Panc1 (cell line): ENCODE data around the gene KCNT1. TPM values are rescaled to one million over a fixed set of nuclear protein-coding genes. Genes with fewer than 3 reads are reported as not detected.
A peak's percentile ranks its signal among the peaks of the same experiment; 100 is the strongest.

Experiments used
- ATAC-seq: fragments of 200-7000 bp; cut with Tn5 transposase; 2 replicates; pipeline ENCODE4 v1.9.1; 2020; ENCODE audit warnings: mild to moderate bottlenecking, moderate library complexity
- BruUV-seq: library from RNA; stranded (reverse); fragments of 400-500 nt; replicated peaks from 2 replicates; lab custom pipeline; 2021; lab: Mats Ljungman, UMichigan
- CTCF ChIA-PET: fragments of 300-600 bp; sonication (Branson Sonifier 250); formaldehyde crosslinking; loops from one replicate; lab custom pipeline; 2022; ENCODE audit warnings: antibody characterized with exemption; lab: Charles Lee
- POLR2A ChIA-PET: fragments of 300-600 bp; sonication (Branson Sonifier 250); formaldehyde crosslinking; loops from one replicate; lab custom pipeline; 2022; ENCODE audit warnings: antibody characterized with exemption; lab: Charles Lee
- DNase-seq: peaks from one replicate; pipeline ENCODE4 v3.0.0-alpha.2; 2010; ENCODE audit warnings: low read depth, low spot score
- H3K27ac ChIP-seq: 2 replicates; pipeline ENCODE4 v1.5.1; 2011; ENCODE audit warnings: mild to moderate bottlenecking, low read length, inconsistent platforms
- H3K27me3 ChIP-seq: fragments of 200-500 bp; sonication (Bioruptor generic); 2 replicates; pipeline ENCODE4 v1.6.0; 2014; ENCODE audit warnings: low read length, inconsistent platforms; ENCODE audit not compliant: control insufficient read depth, insufficient read depth
- H3K36me3 ChIP-seq: fragments of 200-500 bp; sonication (Bioruptor generic); 2 replicates; pipeline ENCODE4 v1.5.1; 2014; ENCODE audit warnings: inconsistent platforms, mild to moderate bottlenecking, low read length, moderate library complexity; ENCODE audit not compliant: control insufficient read depth, insufficient read depth
- H3K4me1 ChIP-seq: 2 replicates; pipeline ENCODE4 v1.5.1; 2011; ENCODE audit warnings: inconsistent platforms, mild to moderate bottlenecking, low read length, moderate library complexity; ENCODE audit not compliant: control insufficient read depth, insufficient read depth
- H3K4me3 ChIP-seq, 2 experiments: 2 replicates each; pipeline ENCODE4 v1.5.1; 2011 to 2012; ENCODE audit warnings: low read depth in 2 of 2, low read length in 2 of 2, mild to moderate bottlenecking in 2 of 2, inconsistent platforms in 1 of 2, moderate library complexity in 1 of 2
- H3K9me3 ChIP-seq: fragments of 200-500 bp; sonication (Bioruptor generic); 2 replicates; pipeline ENCODE4 v1.5.1; 2014; ENCODE audit warnings: low read depth, mild to moderate bottlenecking, inconsistent platforms, low read length, moderate library complexity; ENCODE audit not compliant: control insufficient read depth, insufficient read depth
- CTCF ChIP-seq: fragments of 450-650 bp; IDR thresholded peaks from 2 replicates; pipeline ENCODE4 v1.5.1; 2017; ENCODE audit warnings: mild to moderate bottlenecking
- POLR2AphosphoS5 ChIP-seq: IDR thresholded peaks from 2 replicates; pipeline ENCODE4 v1.6.1; 2012; ENCODE audit warnings: mild to moderate bottlenecking, low read depth, low read length, moderate library complexity
- SIN3A ChIP-seq: IDR thresholded peaks from 2 replicates; pipeline ENCODE4 v1.6.1; 2012; ENCODE audit warnings: low read depth, mild to moderate bottlenecking, low read length, moderate library complexity, borderline replicate concordance; ENCODE audit not compliant: insufficient read depth
- in situ Hi-C: cut with HindIII; loops from 2 replicates; pipeline ENCODE4 v1.10.0; 2016; ENCODE audit warnings: low sequenced_read_pairs, low pct_unique_long_range_greater_than_20kb
- intact Hi-C: fragments of 100-400 bp; cut with micrococcal nuclease; formaldehyde crosslinking; loops from one replicate; pipeline ENCODE4 v1.10.0; 2022; ENCODE audit not compliant: unreplicated experiment
- total RNA-seq: library from RNA; stranded (reverse); gene quantifications from one replicate; pipeline ENCODE4 v1.2.1, GENCODE V29; 2021; ENCODE audit not compliant: unreplicated experiment
- TF ChIP-seq, protein P1 (sequence below), 2 experiments: IDR thresholded peaks; 2 replicates each; pipeline ENCODE4 v1.6.1; 2011 to 2012; ENCODE audit warnings: low read depth in 2 of 2, control low read depth in 1 of 2, low read length in 1 of 2, mild to moderate bottlenecking in 1 of 2, moderate library complexity in 1 of 2; ENCODE audit not compliant: insufficient read depth in 1 of 2

Gene KCNT1
- total RNA-seq, 1 experiment from 2014 or later, result not detected

DNA sequence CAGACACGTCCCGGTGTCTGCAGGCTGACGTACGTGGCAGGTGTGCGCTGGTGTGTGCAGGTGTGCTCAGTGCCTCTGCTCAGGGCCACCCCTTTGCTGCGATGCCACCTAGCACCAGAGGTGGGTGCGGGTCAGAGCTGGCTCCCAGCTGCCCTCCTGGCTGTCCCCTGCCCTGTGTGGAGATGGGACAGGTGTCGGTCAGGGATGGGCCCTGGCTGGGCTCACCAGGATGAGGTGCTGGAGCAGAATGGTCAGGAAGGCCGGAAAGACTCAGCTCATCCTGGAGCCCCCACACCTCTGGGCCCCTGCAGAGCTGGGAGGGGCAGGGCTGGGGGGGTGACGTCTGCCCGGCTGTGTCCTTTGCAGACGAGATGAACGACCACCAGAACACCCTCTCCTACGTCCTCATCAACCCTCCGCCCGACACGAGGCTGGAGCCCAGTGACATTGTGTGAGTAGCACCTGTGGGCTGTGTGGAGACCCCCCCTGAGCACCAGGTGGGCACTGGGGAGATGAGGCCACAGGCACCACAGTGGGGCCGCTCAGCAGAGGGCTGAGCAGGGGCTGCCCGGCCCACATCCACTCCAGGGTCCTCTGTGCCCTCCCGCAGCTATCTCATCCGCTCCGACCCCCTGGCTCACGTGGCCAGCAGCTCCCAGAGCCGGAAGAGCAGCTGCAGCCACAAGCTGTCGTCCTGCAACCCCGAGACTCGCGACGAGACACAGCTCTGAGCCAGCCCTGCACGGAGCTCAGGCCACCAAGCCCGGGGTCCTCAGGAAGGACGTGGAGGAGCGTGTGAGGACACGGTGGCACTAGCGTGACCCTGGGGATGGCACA lies 89.7 kb downstream of the KCNT1 start:
- Histone ChIP-seq H3K27me3 (no peaks in the 10 kb centered on the region), H3K4me3 (no peak overlapping the region), H3K27ac (no peak overlapping the region), H3K4me1 (no peaks in the 10 kb centered on the region), H3K36me3 (no peaks in the 10 kb centered on the region), H3K9me3 (no peaks in the 10 kb centered on the region)
- intact Hi-C loops, result no loop called here
- in situ Hi-C loops, result no loop called here
- POLR2A ChIA-PET, result no interaction called here
- TF ChIP-seq CTCF (no peak), POLR2AphosphoS5 (no peak)
- TF ChIP-seq, protein P1, sequence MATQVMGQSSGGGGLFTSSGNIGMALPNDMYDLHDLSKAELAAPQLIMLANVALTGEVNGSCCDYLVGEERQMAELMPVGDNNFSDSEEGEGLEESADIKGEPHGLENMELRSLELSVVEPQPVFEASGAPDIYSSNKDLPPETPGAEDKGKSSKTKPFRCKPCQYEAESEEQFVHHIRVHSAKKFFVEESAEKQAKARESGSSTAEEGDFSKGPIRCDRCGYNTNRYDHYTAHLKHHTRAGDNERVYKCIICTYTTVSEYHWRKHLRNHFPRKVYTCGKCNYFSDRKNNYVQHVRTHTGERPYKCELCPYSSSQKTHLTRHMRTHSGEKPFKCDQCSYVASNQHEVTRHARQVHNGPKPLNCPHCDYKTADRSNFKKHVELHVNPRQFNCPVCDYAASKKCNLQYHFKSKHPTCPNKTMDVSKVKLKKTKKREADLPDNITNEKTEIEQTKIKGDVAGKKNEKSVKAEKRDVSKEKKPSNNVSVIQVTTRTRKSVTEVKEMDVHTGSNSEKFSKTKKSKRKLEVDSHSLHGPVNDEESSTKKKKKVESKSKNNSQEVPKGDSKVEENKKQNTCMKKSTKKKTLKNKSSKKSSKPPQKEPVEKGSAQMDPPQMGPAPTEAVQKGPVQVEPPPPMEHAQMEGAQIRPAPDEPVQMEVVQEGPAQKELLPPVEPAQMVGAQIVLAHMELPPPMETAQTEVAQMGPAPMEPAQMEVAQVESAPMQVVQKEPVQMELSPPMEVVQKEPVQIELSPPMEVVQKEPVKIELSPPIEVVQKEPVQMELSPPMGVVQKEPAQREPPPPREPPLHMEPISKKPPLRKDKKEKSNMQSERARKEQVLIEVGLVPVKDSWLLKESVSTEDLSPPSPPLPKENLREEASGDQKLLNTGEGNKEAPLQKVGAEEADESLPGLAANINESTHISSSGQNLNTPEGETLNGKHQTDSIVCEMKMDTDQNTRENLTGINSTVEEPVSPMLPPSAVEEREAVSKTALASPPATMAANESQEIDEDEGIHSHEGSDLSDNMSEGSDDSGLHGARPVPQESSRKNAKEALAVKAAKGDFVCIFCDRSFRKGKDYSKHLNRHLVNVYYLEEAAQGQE (IDR thresholded peaks at IDR 0.05; ENCODE audit: insufficient read depth in 1 of 2, low read depth in 2 of 2, low read length in 1 of 2), result no peak
- no TSS peak for BruUV-seq
- no peak for ATAC-seq
- no peak for DNase-seq
- CTCF ChIA-PET, result no interaction called here

- H3K36me3 ChIP-seq, result no peaks in the 10 kb centered on the region
- TF ChIP-seq SIN3A (no peak), CTCF (peak; percentile 48)
- H3K4me3 ChIP-seq, result no peak overlapping the region
- intact Hi-C loops, result no loop called here
- CTCF ChIA-PET, result no interaction called here
- no TSS peak for BruUV-seq
- no peaks in the 10 kb centered on the region for H3K9me3 ChIP-seq
- POLR2A ChIA-PET, result no interaction called here
- ATAC-seq, result peak; percentile 18; the same call in 1 of the 2 replicates
- no peak for DNase-seq
- no peaks in the 10 kb centered on the region for H3K4me1 ChIP-seq
- H3K27ac ChIP-seq, result no peak overlapping the region
- no peaks in the 10 kb centered on the region for H3K27me3 ChIP-seq
- in situ Hi-C loops, result no loop called here
These were observed 90.5 kb downstream of the KCNT1 start for GRCh38 chr9:135792268-135793128.
